Measurements from ENCODE around the gene CYP24A1. TPM values are rescaled to one million over a fixed set of nuclear protein-coding genes. Genes with fewer than 3 reads are reported as not detected.

Gene CYP24A1
- total and polyA plus RNA-seq, 2 of the 13 experiments (the other 11 are each of a cell fraction or from before 2014, with no cell fraction given): 9.4 to 32.7 TPM

- no peaks in the 10 kb centered on the region for H3K9me3 ChIP-seq (ENCODE audit: low read length)
- H2AFZ ChIP-seq (ENCODE audit: low read length): no peak overlapping the region
- H3K27ac ChIP-seq (ENCODE audit: extremely low read length, insufficient read depth, low read length): no peak overlapping the region
- peaks cover 36% of the 10 kb centered on the region for H3K4me1 ChIP-seq (ENCODE audit: insufficient read depth, low read length)
- in situ Hi-C loops (cut with HindIII; ENCODE audit: extremely low pct_ligation_motif_present, low pct_unique_long_range_greater_than_20kb) (no loop called here), intact Hi-C loops (cut with micrococcal nuclease; ENCODE audit: unreplicated experiment) (no loop called here)
- H3K79me2 ChIP-seq (ENCODE audit: insufficient read depth, low read length): no peaks in the 10 kb centered on the region
- H3K36me3 ChIP-seq (replicated peaks in 1 of 2; ENCODE audit: control insufficient read depth in 1 of 2, insufficient read depth in 2 of 2, low read length in 2 of 2): no peaks in the 10 kb centered on the region; a peak in 1 of 5 replicates
- ChIA-PET POLR2A (interaction anchor here (1.7 kb wide), 1 partner anchor 58 kb away, joined by 3 read pairs; no protein-coding TSS in a partner anchor), CTCF (ENCODE audit: low intra/inter-chr PET ratio, low total read pairs) (no interaction called here)
- no peak overlapping the region for H3K4me2 ChIP-seq (ENCODE audit: low read depth, low read length)
- WGBS (ENCODE audit: low lambda C conversion rate): 73% methylated on average over 2 of the region's 2 CpGs
- no peak overlapping the region for H3K4me3 ChIP-seq (replicated peaks in 1 of 3; ENCODE audit: insufficient read depth in 1 of 3, low read depth in 2 of 3, low read length in 3 of 3)
- no TSS peak for BruUV-seq (replicated peaks)
- no peaks in the 10 kb centered on the region for H4K20me1 ChIP-seq (ENCODE audit: insufficient read depth, low read length)
- no peak for FAIRE-seq
- no peaks in the 10 kb centered on the region for H3K27me3 ChIP-seq (ENCODE audit: control insufficient read depth in 1 of 2, insufficient read depth in 2 of 2, low read length in 2 of 2)
- no peak overlapping the region for H3K9ac ChIP-seq (ENCODE audit: insufficient read depth, low read depth, low read length)
- TF ChIP-seq ZNF879 (CRISPR knock-in tag; IDR thresholded peaks at IDR 0.05) (no peak), PHB2 (IDR thresholded peaks at IDR 0.05; ENCODE audit: partially characterized antibody) (no peak), MAX (IDR thresholded peaks at IDR 0.05) (no peak), CENPT (CRISPR knock-in tag; IDR thresholded peaks at IDR 0.05; ENCODE audit: low read depth) (no peak), ZFP36L2 (CRISPR knock-in tag; IDR thresholded peaks at IDR 0.05) (no peak), RBAK (CRISPR knock-in tag; IDR thresholded peaks at IDR 0.05) (no peak), ZFP62 (CRISPR knock-in tag; IDR thresholded peaks at IDR 0.05) (no peak), ZNF761 (CRISPR knock-in tag; conservative IDR thresholded peaks at IDR 0.05) (no peak), NFIC (IDR thresholded peaks at IDR 0.05; ENCODE audit: low read length) (no peak), TBP (CRISPR knock-in tag; IDR thresholded peaks at IDR 0.05) (no peak), HMGXB4 (CRISPR knock-in tag; IDR thresholded peaks at IDR 0.05; ENCODE audit: borderline replicate concordance in 1 of 2, low read depth in 1 of 2) (no peak), KDM1A (CRISPR knock-in tag; IDR thresholded peaks at IDR 0.05) (no peak)
- TF ChIP-seq, protein P1, sequence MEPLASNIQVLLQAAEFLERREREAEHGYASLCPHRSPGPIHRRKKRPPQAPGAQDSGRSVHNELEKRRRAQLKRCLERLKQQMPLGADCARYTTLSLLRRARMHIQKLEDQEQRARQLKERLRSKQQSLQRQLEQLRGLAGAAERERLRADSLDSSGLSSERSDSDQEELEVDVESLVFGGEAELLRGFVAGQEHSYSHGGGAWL (CRISPR knock-in tag; IDR thresholded peaks at IDR 0.05): no peak
- TF ChIP-seq, protein P2, sequence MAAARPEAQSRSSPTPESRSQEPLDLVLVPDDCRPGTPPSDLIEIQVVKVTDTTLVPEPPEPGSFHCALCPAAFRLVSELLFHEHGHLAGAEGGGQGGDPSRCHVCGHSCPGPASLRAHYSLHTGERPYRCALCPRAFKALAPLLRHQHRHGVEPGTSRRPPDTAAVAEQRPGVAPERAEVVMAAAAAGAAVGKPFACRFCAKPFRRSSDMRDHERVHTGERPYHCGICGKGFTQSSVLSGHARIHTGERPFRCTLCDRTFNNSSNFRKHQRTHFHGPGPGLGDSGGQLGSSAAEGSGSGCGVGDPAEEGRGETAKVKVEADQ (CRISPR knock-in tag; IDR thresholded peaks at IDR 0.05; ENCODE audit: borderline replicate concordance): no peak
- DNase-seq (ENCODE audit: low spot score): no peak
- no peak for ATAC-seq
These were observed 8.0 kb downstream of the CYP24A1 start for GRCh38 chr20:54165803-54166202.
